Gastrocnemius medialis (tissue), 4 donors: ENCODE measurements around the gene TBX20.
"Not testable (repeated sequence)": the region's sequence is repeated elsewhere in the genome, so short reads cannot be mapped to it uniquely, and the experiment has no call there.

ENCODE experiments used
- POLR2A ChIP-seq, 2 donors: fragments of 450-650 bp; IDR thresholded peaks; one replicate each; pipeline ENCODE4 v1.6.1; 2017; ENCODE audit warnings: antibody characterized with exemption in 2 of 2, mild to moderate bottlenecking in 2 of 2, moderate library complexity in 2 of 2
- TF ChIP-seq, protein P1 (sequence below), 5 experiments: fragments of 450-650 bp in 3 of 5; fragments of 200-600 bp in 2 of 5; sonication (generic) in 2 of 5; IDR thresholded peaks in 4 of 5; conservative IDR thresholded peaks in 1 of 5; 1 replicate in 4 of 5; 2 replicates in 1 of 5; pipeline ENCODE4 v1.5.1; 2016 to 2019; ENCODE audit warnings: antibody characterized with exemption in 5 of 5, mild to moderate bottlenecking in 3 of 5, moderate library complexity in 3 of 5

DNA sequence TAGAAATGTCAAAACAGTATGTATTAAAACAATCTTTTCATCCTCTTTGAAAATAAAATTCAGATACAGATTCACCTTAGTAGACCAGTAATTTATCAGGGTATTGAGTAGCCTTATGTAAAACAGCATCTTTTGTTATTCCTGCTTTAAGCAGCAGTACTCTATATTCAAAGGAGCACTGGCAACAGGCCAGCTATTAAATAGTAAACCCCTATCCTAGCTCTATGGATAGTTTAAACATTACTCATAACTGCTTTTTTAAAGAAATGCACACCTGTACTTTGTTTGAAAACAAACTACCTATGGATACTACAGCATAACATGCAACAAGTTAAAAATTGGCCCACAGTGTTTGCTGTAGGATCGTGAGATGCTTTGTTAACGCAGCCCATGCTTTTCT is 53.7 kb downstream of the TBX20 start:
- not testable (repeated sequence) for TF ChIP-seq POLR2A (IDR thresholded peaks at IDR 0.05)
- TF ChIP-seq, protein P1, sequence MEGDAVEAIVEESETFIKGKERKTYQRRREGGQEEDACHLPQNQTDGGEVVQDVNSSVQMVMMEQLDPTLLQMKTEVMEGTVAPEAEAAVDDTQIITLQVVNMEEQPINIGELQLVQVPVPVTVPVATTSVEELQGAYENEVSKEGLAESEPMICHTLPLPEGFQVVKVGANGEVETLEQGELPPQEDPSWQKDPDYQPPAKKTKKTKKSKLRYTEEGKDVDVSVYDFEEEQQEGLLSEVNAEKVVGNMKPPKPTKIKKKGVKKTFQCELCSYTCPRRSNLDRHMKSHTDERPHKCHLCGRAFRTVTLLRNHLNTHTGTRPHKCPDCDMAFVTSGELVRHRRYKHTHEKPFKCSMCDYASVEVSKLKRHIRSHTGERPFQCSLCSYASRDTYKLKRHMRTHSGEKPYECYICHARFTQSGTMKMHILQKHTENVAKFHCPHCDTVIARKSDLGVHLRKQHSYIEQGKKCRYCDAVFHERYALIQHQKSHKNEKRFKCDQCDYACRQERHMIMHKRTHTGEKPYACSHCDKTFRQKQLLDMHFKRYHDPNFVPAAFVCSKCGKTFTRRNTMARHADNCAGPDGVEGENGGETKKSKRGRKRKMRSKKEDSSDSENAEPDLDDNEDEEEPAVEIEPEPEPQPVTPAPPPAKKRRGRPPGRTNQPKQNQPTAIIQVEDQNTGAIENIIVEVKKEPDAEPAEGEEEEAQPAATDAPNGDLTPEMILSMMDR (IDR thresholded peaks at IDR 0.05 in 4 of 5, conservative IDR thresholded peaks at IDR 0.05 in 1 of 5) = not testable (repeated sequence)
